ENCODE results near the gene GLI3. TPM values are rescaled to one million over a fixed set of nuclear protein-coding genes. Genes with fewer than 3 reads are reported as not detected.

Gene GLI3
- total RNA-seq, 1 donor from 2014 or later, result 5.5 TPM

DNA sequence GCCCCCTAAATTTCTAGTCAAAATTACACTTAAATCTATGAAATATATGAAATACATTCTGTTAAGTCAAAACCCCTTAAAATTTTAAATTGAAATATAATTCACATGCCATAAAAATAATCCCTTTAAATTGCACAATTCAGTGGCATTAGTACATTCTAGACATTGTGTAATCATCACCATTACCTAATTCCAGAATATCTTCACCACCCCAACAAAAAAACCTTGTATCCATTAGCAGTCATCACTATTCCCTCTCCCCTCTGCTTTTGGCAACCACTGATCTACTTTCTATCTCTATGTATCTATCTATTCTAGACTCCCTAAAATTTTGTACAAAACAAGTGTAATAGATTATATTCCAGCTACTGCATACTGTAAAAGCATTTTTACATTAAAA lies 261.2 kb downstream of the GLI3 start:
- Histone ChIP-seq H3K27ac (replicated peaks) (no peak overlapping the region), H3K27me3 (ENCODE audit: low read depth) (no peaks in the 10 kb centered on the region), H3K4me3 (no peak overlapping the region), H3K9me3 (replicated peaks) (no peaks in the 10 kb centered on the region), H3K36me3 (peaks cover 7% of the 10 kb centered on the region), H3K4me1 (peaks cover 23% of the 10 kb centered on the region)
- DNase-seq, result no peak
- intact Hi-C loops (cut with micrococcal nuclease), result no loop called here
- TF ChIP-seq CTCF (IDR thresholded peaks at IDR 0.05; ENCODE audit: borderline replicate concordance), result no peak

GRCh38 chr7:41974870-41975557 lies 262.0 kb downstream of the GLI3 start:
- peaks cover 7% of the 10 kb centered on the region for H3K36me3 ChIP-seq
- H3K4me1 ChIP-seq, result peaks cover 17% of the 10 kb centered on the region
- no peaks in the 10 kb centered on the region for H3K27me3 ChIP-seq (ENCODE audit: low read depth)
- H3K9me3 ChIP-seq (replicated peaks), result no peaks in the 10 kb centered on the region
- H3K4me3 ChIP-seq, result no peak overlapping the region
- DNase-seq, result no peak
- H3K27ac ChIP-seq (replicated peaks), result no peak overlapping the region
- intact Hi-C loops (cut with micrococcal nuclease), result no loop called here
- TF ChIP-seq CTCF (IDR thresholded peaks at IDR 0.05; ENCODE audit: borderline replicate concordance), result no peak

DNA sequence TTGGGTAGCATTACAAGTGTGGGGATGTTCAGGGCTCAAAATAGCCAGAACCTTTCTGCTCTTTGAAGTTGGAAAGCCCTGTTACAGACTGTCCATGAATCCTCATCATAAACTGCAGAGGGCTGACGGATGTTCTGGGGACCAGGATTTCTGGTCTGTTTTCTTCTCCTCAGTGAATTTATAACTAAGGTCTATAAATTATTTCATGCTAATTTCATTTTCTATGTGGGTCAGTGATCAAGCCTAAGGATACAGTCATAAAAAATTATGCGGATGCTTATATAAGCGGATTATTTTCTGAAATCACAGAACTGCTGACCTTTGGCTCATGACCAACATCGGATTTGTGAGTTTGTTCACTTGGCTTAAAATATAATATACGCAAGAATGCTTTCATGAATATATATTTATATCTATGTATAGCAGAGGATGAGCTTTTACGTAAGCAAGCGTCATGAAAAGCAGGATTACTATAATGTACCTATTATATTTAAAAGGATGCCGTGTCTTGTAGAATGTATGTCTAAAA lies 263.7 kb downstream of the GLI3 start:
- TF ChIP-seq CTCF (IDR thresholded peaks at IDR 0.05; ENCODE audit: borderline replicate concordance), result no peak
- H3K27me3 ChIP-seq (ENCODE audit: low read depth), result no peaks in the 10 kb centered on the region
- H3K27ac ChIP-seq (replicated peaks), result no peak overlapping the region
- peaks cover 12% of the 10 kb centered on the region for H3K4me1 ChIP-seq
- intact Hi-C loops (cut with micrococcal nuclease), result no loop called here
- no peaks in the 10 kb centered on the region for H3K9me3 ChIP-seq (replicated peaks)
- peaks cover 7% of the 10 kb centered on the region for H3K36me3 ChIP-seq
- H3K4me3 ChIP-seq, result no peak overlapping the region
- DNase-seq, result no peak

DNA sequence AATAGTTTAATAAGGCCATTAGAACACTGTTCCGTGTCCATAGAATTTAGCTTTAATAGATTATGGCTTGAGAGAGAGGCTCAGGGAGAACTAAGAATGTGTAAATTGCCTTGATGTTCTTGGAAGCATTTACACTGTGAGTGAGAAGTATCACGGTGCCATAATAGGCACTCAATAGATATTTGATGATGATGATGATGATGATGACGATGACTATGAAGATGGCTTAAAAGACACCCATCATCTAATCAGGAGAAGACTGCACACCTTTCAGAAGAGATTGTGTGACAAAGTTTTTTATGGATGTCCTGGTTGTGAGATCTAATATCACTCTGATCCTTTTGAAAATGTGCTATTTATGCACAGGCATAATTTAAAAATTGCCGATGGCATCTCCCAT lies 264.2 kb downstream of the GLI3 start:
- no peak for DNase-seq
- peaks cover 7% of the 10 kb centered on the region for H3K36me3 ChIP-seq
- peaks cover 12% of the 10 kb centered on the region for H3K4me1 ChIP-seq
- intact Hi-C loops (cut with micrococcal nuclease), result no loop called here
- TF ChIP-seq CTCF (IDR thresholded peaks at IDR 0.05; ENCODE audit: borderline replicate concordance), result no peak
- no peak overlapping the region for H3K27ac ChIP-seq (replicated peaks)
- no peak overlapping the region for H3K4me3 ChIP-seq
- no peaks in the 10 kb centered on the region for H3K9me3 ChIP-seq (replicated peaks)
- H3K27me3 ChIP-seq (ENCODE audit: low read depth), result no peaks in the 10 kb centered on the region

DNA sequence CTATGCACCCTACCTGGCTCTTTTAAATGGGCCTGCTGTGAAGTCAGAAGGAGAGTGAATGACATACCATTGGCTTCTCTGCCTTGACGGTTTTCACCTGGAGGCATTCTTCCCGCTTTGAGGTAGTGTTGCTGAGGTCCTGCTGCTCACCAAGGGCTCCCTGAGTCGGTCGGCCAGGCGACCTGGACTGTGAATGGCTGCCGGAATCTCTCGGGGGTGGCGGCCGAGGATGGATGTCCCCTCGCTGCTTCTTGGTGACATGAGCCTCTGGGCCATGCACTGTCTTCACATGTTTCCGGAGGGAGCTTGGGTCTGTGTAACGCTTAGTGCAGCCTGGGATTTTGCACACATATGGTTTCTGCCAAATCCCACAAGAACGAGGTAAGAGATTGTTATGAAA lies 264.7 kb downstream of the GLI3 start:
- Histone ChIP-seq H3K4me3 (no peak overlapping the region), H3K4me1 (peaks cover 10% of the 10 kb centered on the region), H3K9me3 (replicated peaks) (no peaks in the 10 kb centered on the region), H3K27ac (replicated peaks) (no peak overlapping the region), H3K27me3 (ENCODE audit: low read depth) (no peaks in the 10 kb centered on the region), H3K36me3 (peaks cover 12% of the 10 kb centered on the region)
- no peak for DNase-seq
- TF ChIP-seq CTCF (IDR thresholded peaks at IDR 0.05; ENCODE audit: borderline replicate concordance), result no peak
- intact Hi-C loops (cut with micrococcal nuclease), result no loop called here

All from left ventricle myocardium inferior (tissue), 1 donor.